Measurements from ENCODE around the gene USP27X. TPM values are rescaled to one million over a fixed set of nuclear protein-coding genes. Genes with fewer than 3 reads are reported as not detected.
A peak's percentile ranks its signal among the peaks of the same experiment; 100 is the strongest.

The USP27X gene
- total and polyA plus RNA-seq, 2 donors (not counting 1 experiment from before 2014, with no cell fraction given): 2.6 to 3.0 TPM

GRCh38 chrX:49868739-49869138 lies 10.5 kb upstream of the USP27X start:
- no peak overlapping the region for H3K4me2 ChIP-seq (ENCODE audit: extremely low read depth, insufficient read depth, low read length)
- no peaks in the 10 kb centered on the region for H3K36me3 ChIP-seq (ENCODE audit: control insufficient read depth, insufficient read depth, low read length)
- no peak overlapping the region for H2AFZ ChIP-seq (ENCODE audit: low read length)
- H3K4me3 ChIP-seq (replicated peaks in 1 of 4; ENCODE audit: control extremely low read depth in 1 of 4, insufficient read depth in 1 of 4, low read depth in 3 of 4, low read length in 4 of 4): no peak overlapping the region
- DNase-seq (ENCODE audit: low read depth in 2 of 2): no peak
- no peaks in the 10 kb centered on the region for H4K20me1 ChIP-seq (ENCODE audit: control insufficient read depth, extremely low read depth, insufficient read depth, low read length)
- TF ChIP-seq EZH2 (IDR thresholded peaks at IDR 0.05; ENCODE audit: low read length, missing control alignments) (no peak), CTCF (conservative IDR thresholded peaks at IDR 0.05 in 1 of 2, IDR thresholded peaks at IDR 0.05 in 1 of 2; ENCODE audit: low read depth in 1 of 2, low read length in 2 of 2) (no peak)
- no peaks in the 10 kb centered on the region for H3K4me1 ChIP-seq (ENCODE audit: control insufficient read depth, extremely low read depth, insufficient read depth, low read length)
- no peaks in the 10 kb centered on the region for H3K79me2 ChIP-seq (ENCODE audit: control insufficient read depth, insufficient read depth, low read length)
- H3K27ac ChIP-seq (ENCODE audit: insufficient read depth, low read length): no peak overlapping the region
- H3K9me3 ChIP-seq (ENCODE audit: control insufficient read depth, insufficient read depth, low read depth, low read length): no peaks in the 10 kb centered on the region
- H3K9ac ChIP-seq (ENCODE audit: insufficient read depth, low read length): no peak overlapping the region
- H3K27me3 ChIP-seq (ENCODE audit: control insufficient read depth, insufficient read depth, low read length): no peaks in the 10 kb centered on the region

- Histone ChIP-seq H3K36me3 (ENCODE audit: control insufficient read depth, insufficient read depth, low read length) (no peaks in the 10 kb centered on the region), H3K9me3 (ENCODE audit: control insufficient read depth, insufficient read depth, low read depth, low read length) (no peaks in the 10 kb centered on the region), H3K4me2 (ENCODE audit: extremely low read depth, insufficient read depth, low read length) (no peak overlapping the region), H3K27me3 (ENCODE audit: control insufficient read depth, insufficient read depth, low read length) (no peaks in the 10 kb centered on the region), H3K27ac (ENCODE audit: insufficient read depth, low read length) (no peak overlapping the region), H3K9ac (ENCODE audit: insufficient read depth, low read length) (no peak overlapping the region), H3K4me3 (replicated peaks in 1 of 4; ENCODE audit: control extremely low read depth in 1 of 4, insufficient read depth in 1 of 4, low read depth in 3 of 4, low read length in 4 of 4) (no peak overlapping the region), H4K20me1 (ENCODE audit: control insufficient read depth, extremely low read depth, insufficient read depth, low read length) (no peaks in the 10 kb centered on the region), H2AFZ (ENCODE audit: low read length) (no peak overlapping the region), H3K4me1 (ENCODE audit: control insufficient read depth, extremely low read depth, insufficient read depth, low read length) (no peaks in the 10 kb centered on the region), H3K79me2 (ENCODE audit: control insufficient read depth, insufficient read depth, low read length) (no peaks in the 10 kb centered on the region)
- TF ChIP-seq EZH2 (IDR thresholded peaks at IDR 0.05; ENCODE audit: low read length, missing control alignments) (no peak), CTCF (conservative IDR thresholded peaks at IDR 0.05 in 1 of 2, IDR thresholded peaks at IDR 0.05 in 1 of 2; ENCODE audit: low read depth in 1 of 2, low read length in 2 of 2) (peak; percentile 20 to 37)
- DNase-seq (ENCODE audit: low read depth in 2 of 2): peak; percentile 7 to 22
These were observed 2.5 kb upstream of the USP27X start for GRCh38 chrX:49876750-49877149.

GRCh38 chrX:49877397-49878101 lies 1.7 kb upstream of the USP27X start:
- no peak for DNase-seq (ENCODE audit: low read depth in 2 of 2)
- H2AFZ ChIP-seq (ENCODE audit: low read length): no peak overlapping the region
- H3K36me3 ChIP-seq (ENCODE audit: control insufficient read depth, insufficient read depth, low read length): no peaks in the 10 kb centered on the region
- H3K9me3 ChIP-seq (ENCODE audit: control insufficient read depth, insufficient read depth, low read depth, low read length): no peaks in the 10 kb centered on the region
- H3K9ac ChIP-seq (ENCODE audit: insufficient read depth, low read length): no peak overlapping the region
- no peak overlapping the region for H3K27ac ChIP-seq (ENCODE audit: insufficient read depth, low read length)
- H4K20me1 ChIP-seq (ENCODE audit: control insufficient read depth, extremely low read depth, insufficient read depth, low read length): no peaks in the 10 kb centered on the region
- no peaks in the 10 kb centered on the region for H3K4me1 ChIP-seq (ENCODE audit: control insufficient read depth, extremely low read depth, insufficient read depth, low read length)
- no peak overlapping the region for H3K4me2 ChIP-seq (ENCODE audit: extremely low read depth, insufficient read depth, low read length)
- H3K27me3 ChIP-seq (ENCODE audit: control insufficient read depth, insufficient read depth, low read length): no peaks in the 10 kb centered on the region
- no peaks in the 10 kb centered on the region for H3K79me2 ChIP-seq (ENCODE audit: control insufficient read depth, insufficient read depth, low read length)
- no peak overlapping the region for H3K4me3 ChIP-seq (replicated peaks in 1 of 4; ENCODE audit: control extremely low read depth in 1 of 4, insufficient read depth in 1 of 4, low read depth in 3 of 4, low read length in 4 of 4)
- TF ChIP-seq EZH2 (IDR thresholded peaks at IDR 0.05; ENCODE audit: low read length, missing control alignments): no peak
- TF ChIP-seq CTCF (conservative IDR thresholded peaks at IDR 0.05 in 1 of 2, IDR thresholded peaks at IDR 0.05 in 1 of 2; ENCODE audit: low read depth in 1 of 2, low read length in 2 of 2): no peak
